D721Med (cell line): Measurements from ENCODE around the gene CDK5.

Source experiments
- DNase-seq: peaks from one replicate; pipeline ENCODE4 v3.0.0; 2011; ENCODE audit warnings: low spot score; ENCODE audit not compliant: insufficient read length
- FAIRE-seq: peaks from 2 replicates; lab custom pipeline; 2011; peaks lifted over from hg19 to GRCh38; lab: Jason Lieb, UNC
- TF ChIP-seq, protein P1 (sequence below): IDR thresholded peaks from 2 replicates; pipeline ENCODE4 v1.5.1; 2012; ENCODE audit warnings: mild to moderate bottlenecking, control low read depth; ENCODE audit not compliant: insufficient read depth; ENCODE audit errors: missing control alignments

CDK5 gene

DNA sequence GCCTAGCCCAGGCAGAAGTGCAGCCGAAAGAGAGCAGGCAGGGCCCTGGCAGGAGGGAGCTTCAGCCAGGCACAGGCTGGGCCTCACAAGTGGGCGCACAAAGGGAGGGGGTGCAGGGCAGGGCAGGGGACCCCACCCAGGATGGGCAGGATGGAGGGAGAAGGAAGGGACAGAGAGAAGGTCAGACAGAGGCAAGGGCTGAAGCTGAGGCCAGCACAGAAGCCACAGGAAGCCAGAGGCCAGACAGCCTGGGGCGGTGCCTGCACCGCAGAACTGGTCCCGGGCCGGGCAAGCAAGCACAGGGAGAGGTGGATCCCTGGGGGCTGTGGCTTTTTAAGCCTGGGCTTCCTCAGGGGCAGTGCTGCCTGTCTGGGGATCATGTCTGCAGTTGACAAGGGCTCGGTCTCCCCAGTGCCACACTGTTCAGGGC is 50.2 kb downstream of the CDK5 start:
- TF ChIP-seq, protein P1, sequence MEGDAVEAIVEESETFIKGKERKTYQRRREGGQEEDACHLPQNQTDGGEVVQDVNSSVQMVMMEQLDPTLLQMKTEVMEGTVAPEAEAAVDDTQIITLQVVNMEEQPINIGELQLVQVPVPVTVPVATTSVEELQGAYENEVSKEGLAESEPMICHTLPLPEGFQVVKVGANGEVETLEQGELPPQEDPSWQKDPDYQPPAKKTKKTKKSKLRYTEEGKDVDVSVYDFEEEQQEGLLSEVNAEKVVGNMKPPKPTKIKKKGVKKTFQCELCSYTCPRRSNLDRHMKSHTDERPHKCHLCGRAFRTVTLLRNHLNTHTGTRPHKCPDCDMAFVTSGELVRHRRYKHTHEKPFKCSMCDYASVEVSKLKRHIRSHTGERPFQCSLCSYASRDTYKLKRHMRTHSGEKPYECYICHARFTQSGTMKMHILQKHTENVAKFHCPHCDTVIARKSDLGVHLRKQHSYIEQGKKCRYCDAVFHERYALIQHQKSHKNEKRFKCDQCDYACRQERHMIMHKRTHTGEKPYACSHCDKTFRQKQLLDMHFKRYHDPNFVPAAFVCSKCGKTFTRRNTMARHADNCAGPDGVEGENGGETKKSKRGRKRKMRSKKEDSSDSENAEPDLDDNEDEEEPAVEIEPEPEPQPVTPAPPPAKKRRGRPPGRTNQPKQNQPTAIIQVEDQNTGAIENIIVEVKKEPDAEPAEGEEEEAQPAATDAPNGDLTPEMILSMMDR, result no peak
- no peak for FAIRE-seq
- no peak for DNase-seq

DNA sequence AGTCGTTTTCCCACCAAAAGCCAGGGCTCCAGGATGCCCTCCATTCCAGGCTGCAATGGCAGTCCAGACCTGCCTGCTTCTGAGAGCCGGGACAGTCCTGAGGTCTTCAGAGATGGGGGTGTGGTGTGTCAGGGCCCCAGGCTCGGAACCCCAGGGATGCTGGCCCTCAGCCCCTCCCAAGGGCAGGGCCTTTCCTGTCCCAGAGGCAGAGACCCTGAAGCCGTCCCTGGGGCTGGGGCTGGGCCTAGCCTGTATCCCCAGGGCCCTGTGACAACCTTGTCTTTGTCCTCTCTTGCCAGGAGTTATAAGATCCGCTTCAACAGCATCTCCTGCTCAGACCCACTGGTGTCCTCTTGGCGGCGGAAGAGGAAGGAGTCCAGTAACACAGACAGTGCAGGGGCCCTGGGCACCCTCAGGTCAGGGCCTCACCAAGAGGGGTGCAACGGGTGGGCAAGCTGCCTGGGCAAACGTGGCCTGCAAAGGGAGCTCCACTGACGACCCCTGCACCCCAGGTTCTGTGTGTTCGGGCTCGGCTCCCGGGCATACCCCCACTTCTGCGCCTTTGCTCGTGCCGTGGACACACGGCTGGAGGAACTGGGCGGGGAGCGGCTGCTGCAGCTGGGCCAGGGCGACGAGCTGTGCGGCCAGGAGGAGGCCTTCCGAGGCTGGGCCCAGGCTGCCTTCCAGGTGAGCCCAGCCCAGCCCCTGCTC is 51.0 kb downstream of the CDK5 start:
- no peak for FAIRE-seq
- TF ChIP-seq, protein P1, result no peak
- no peak for DNase-seq

DNA sequence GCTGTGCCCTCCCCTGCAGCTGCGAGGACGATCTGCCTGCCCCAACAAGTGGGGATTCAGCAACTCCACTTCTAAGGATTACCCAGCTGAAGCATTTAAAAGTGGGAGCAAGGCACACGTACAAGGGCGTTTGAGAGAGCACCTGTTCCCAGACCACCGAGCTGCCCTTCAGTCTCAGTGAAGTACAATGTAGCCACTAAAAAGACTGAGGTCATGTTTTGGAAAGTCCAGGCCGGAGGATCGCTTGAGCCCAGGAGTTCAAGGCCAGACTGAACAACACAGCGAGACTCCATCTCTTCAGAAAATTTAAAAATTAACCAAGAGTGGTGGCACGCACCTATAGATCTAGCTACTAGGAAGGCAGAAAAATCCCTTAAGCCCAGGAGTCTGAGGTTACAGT is 52.1 kb downstream of the CDK5 start:
- DNase-seq, result no peak
- FAIRE-seq, result no peak
- TF ChIP-seq, protein P1, result no peak
